Mesenchymal stem cell (in vitro differentiated cells and primary cell): ENCODE data around the gene ERCC3.
"Not testable (repeated sequence)": the region's sequence is repeated elsewhere in the genome, so short reads cannot be mapped to it uniquely, and the experiment has no call there.

ENCODE experiments used
- DNase-seq: peaks from one replicate; pipeline ENCODE4 v3.0.0-alpha.2; 2013
- H2AFZ ChIP-seq: one replicate; pipeline ENCODE4 v1.6.1; 2013; ENCODE audit warnings: low read depth, mild to moderate bottlenecking, control low read depth, inconsistent platforms, low read length, moderate library complexity
- H2AK5ac ChIP-seq: 2 replicates; pipeline ENCODE4 v1.6.1; 2013; ENCODE audit warnings: low read length, moderate library complexity, mild to moderate bottlenecking, inconsistent platforms; ENCODE audit not compliant: severe bottlenecking
- H2BK120ac ChIP-seq: one replicate; pipeline ENCODE4 v1.6.1; 2013; ENCODE audit warnings: low read depth, mild to moderate bottlenecking, inconsistent platforms, low read length, moderate library complexity
- H2BK12ac ChIP-seq, 2 experiments: one replicate each; pipeline ENCODE4 v1.6.1; 2013; ENCODE audit warnings: inconsistent platforms in 2 of 2, low read length in 2 of 2, mild to moderate bottlenecking in 2 of 2, moderate library complexity in 2 of 2, control low read depth in 1 of 2
- H2BK15ac ChIP-seq: one replicate; pipeline ENCODE4 v1.6.1; 2013; ENCODE audit warnings: mild to moderate bottlenecking, low read depth, inconsistent platforms; ENCODE audit not compliant: poor library complexity, severe bottlenecking
- H2BK5ac ChIP-seq: 2 replicates; pipeline ENCODE4 v1.6.1; 2013; ENCODE audit warnings: low read depth, mild to moderate bottlenecking, low read length, control low read depth, inconsistent platforms; ENCODE audit not compliant: poor library complexity, severe bottlenecking
- H3K14ac ChIP-seq, 2 experiments: one replicate each; pipeline ENCODE4 v1.6.1; 2013; ENCODE audit warnings: inconsistent platforms in 2 of 2, low read length in 2 of 2, control low read depth in 1 of 2, mild to moderate bottlenecking in 1 of 2, moderate library complexity in 1 of 2
- H3K18ac ChIP-seq, 2 experiments: one replicate each; pipeline ENCODE4 v1.6.1; 2013; ENCODE audit warnings: inconsistent platforms in 2 of 2, low read length in 2 of 2, control low read depth in 1 of 2, low read depth in 1 of 2, mild to moderate bottlenecking in 1 of 2
- H3K23ac ChIP-seq, 2 experiments: one replicate each; pipeline ENCODE4 v1.6.1; 2013; ENCODE audit warnings: inconsistent platforms in 2 of 2, low read length in 2 of 2, mild to moderate bottlenecking in 2 of 2, moderate library complexity in 2 of 2, control low read depth in 1 of 2
- H3K27ac ChIP-seq: 2 replicates; pipeline ENCODE4 v1.5.1; 2013; ENCODE audit warnings: mild to moderate bottlenecking, moderate library complexity, low read length, control low read depth, inconsistent platforms; ENCODE audit not compliant: poor library complexity, severe bottlenecking
- H3K27me3 ChIP-seq, 2 experiments: 2 replicates each; pipeline versions ENCODE4 v1.6.1 to v1.7.0; 2013; ENCODE audit warnings: low read length in 2 of 2, mild to moderate bottlenecking in 2 of 2, moderate library complexity in 2 of 2, control low read depth in 1 of 2, inconsistent platforms in 1 of 2; ENCODE audit not compliant: control insufficient read depth in 1 of 2, insufficient read depth in 1 of 2
- H3K36me3 ChIP-seq, 2 experiments: 2 replicates each; pipeline versions ENCODE4 v1.6.1 to v1.7.0; 2013; ENCODE audit warnings: low read length in 2 of 2, control low read depth in 1 of 2, inconsistent platforms in 1 of 2, low read depth in 1 of 2, mild to moderate bottlenecking in 1 of 2; ENCODE audit not compliant: insufficient read depth in 2 of 2, control insufficient read depth in 1 of 2
- H3K4ac ChIP-seq, 2 experiments: one replicate each; pipeline ENCODE4 v1.6.1; 2013; ENCODE audit warnings: inconsistent platforms in 2 of 2, low read length in 2 of 2, mild to moderate bottlenecking in 2 of 2, moderate library complexity in 2 of 2, control low read depth in 1 of 2, low read depth in 1 of 2
- H3K4me1 ChIP-seq: 2 replicates; pipeline ENCODE4 v1.6.1; 2013; ENCODE audit warnings: low read depth, low read length, control low read depth; ENCODE audit not compliant: control insufficient read depth, insufficient read depth
- H3K4me2 ChIP-seq: 2 replicates; pipeline ENCODE4 v1.6.1; 2013; ENCODE audit warnings: low read length, mild to moderate bottlenecking, inconsistent platforms; ENCODE audit not compliant: poor library complexity, severe bottlenecking
- H3K4me3 ChIP-seq, 2 experiments: 2 replicates each; pipeline versions ENCODE4 v1.5.1 to v1.7.0; 2013; ENCODE audit warnings: low read length in 2 of 2, mild to moderate bottlenecking in 2 of 2, control low read depth in 1 of 2, low read depth in 1 of 2; ENCODE audit not compliant: insufficient read depth in 1 of 2
- H3K79me1 ChIP-seq: replicated peaks from 2 replicates; pipeline ENCODE4 v1.6.1; 2013; ENCODE audit warnings: mild to moderate bottlenecking, control low read depth, low read length, inconsistent platforms; ENCODE audit not compliant: poor library complexity, severe bottlenecking
- H3K9ac ChIP-seq: 2 replicates; pipeline ENCODE4 v1.7.0; 2013; ENCODE audit warnings: mild to moderate bottlenecking, low read length, moderate library complexity
- H3K9me3 ChIP-seq: 2 replicates; pipeline ENCODE4 v1.7.0; 2013; ENCODE audit warnings: mild to moderate bottlenecking, low read length; ENCODE audit not compliant: control insufficient read depth
- H4K8ac ChIP-seq: one replicate; pipeline ENCODE4 v1.6.1; 2013; ENCODE audit warnings: inconsistent platforms, mild to moderate bottlenecking, low read length, moderate library complexity
- H4K91ac ChIP-seq: one replicate; pipeline ENCODE4 v1.6.1; 2013; ENCODE audit warnings: mild to moderate bottlenecking, low read length, inconsistent platforms
- WGBS: methylation state at CpG from one replicate; pipeline ENCODE4 v1.1.7; 2013; ENCODE audit warnings: mixed read lengths; 5-methylcytosine and 5-hydroxymethylcytosine counted together

The ERCC3 gene

DNA sequence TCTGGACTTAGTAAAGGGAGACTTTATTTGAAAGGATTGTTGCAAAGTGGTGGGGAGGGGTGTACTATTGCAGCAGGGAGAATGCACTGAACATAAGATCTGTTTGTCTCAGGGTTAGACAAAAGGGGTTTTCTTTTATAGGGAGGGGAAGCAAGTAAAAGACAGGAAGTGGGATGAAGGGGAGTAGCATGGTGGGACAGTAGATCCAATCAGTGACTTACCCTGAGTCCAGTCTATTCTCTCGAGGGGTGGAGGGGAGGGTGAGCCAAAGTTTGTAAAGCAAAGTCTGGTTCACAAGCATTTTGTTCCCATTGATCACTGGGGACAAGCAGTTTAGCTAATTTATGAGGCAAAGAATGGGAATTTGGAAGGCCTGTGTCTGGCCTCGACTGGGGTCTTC is 38.8 kb downstream of the ERCC3 start:
- Histone ChIP-seq H3K27ac (no peak overlapping the region), H3K18ac (no peak overlapping the region), H3K36me3 (peaks cover 35 to 45% of the 10 kb centered on the region in 2 experiments), H2AFZ (no peak overlapping the region), H3K4me2 (no peak overlapping the region), H4K91ac (no peak overlapping the region), H3K4ac (no peak overlapping the region), H3K4me3 (no peak overlapping the region), H3K4me1 (no peaks in the 10 kb centered on the region), H3K9me3 (no peaks in the 10 kb centered on the region), H2BK120ac (no peak overlapping the region), H4K8ac (no peak overlapping the region), H3K27me3 (no peaks in the 10 kb centered on the region), H3K23ac (no peak overlapping the region), H3K79me1 (peaks cover 1% of the 10 kb centered on the region), H2AK5ac (no peak overlapping the region), H2BK5ac (no peak overlapping the region), H3K14ac (no peak overlapping the region), H2BK15ac (no peak overlapping the region), H2BK12ac (no peak overlapping the region), H3K9ac (no peak overlapping the region)
- 75% methylated on average over 2 of the region's 2 CpGs for WGBS
- DNase-seq = no peak

DNA sequence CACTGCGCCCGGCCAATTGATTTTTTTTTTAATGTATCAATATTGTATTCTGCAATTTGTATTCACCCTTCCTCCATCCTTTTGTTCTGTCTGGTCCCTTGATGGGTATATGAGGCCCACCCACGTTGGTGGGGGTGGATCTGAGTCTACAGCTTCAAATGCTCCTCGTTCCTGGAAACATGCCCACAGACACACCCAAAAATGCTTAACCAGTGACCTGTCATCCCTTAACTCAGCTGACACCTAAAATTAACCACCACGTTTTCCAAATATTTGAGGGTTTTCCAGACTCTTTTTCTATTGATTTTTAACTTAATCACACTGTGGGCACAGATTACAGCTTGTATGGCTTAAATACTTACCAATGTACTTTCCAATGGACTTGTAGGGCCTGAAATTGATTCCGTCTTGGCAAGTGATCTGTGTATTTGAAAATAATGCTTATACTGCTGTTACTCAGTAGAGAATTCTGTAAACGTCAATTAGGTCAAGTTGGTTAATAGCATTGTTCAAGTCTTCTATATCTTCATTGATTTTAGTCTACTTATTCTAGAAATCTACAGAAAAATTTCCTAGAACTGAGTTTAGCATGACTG is 39.5 kb downstream of the ERCC3 start:
- Histone ChIP-seq H3K79me1 (no peaks in the 10 kb centered on the region), H2BK5ac (no peak overlapping the region), H4K8ac (no peak overlapping the region), H3K23ac (no peak overlapping the region), H3K14ac (no peak overlapping the region), H3K9ac (no peak overlapping the region), H3K18ac (no peak overlapping the region), H2BK15ac (no peak overlapping the region), H2AK5ac (no peak overlapping the region), H3K27ac (no peak overlapping the region), H2AFZ (no peak overlapping the region), H3K9me3 (no peaks in the 10 kb centered on the region), H2BK12ac (no peak overlapping the region), H3K4ac (no peak overlapping the region), H3K27me3 (no peaks in the 10 kb centered on the region), H3K36me3 (peaks cover 30 to 38% of the 10 kb centered on the region in 2 experiments), H3K4me2 (no peak overlapping the region), H3K4me1 (no peaks in the 10 kb centered on the region), H2BK120ac (no peak overlapping the region), H3K4me3 (no peak overlapping the region), H4K91ac (no peak overlapping the region)
- WGBS = 64% methylated on average over 4 of the region's 7 CpGs
- no peak for DNase-seq

DNA sequence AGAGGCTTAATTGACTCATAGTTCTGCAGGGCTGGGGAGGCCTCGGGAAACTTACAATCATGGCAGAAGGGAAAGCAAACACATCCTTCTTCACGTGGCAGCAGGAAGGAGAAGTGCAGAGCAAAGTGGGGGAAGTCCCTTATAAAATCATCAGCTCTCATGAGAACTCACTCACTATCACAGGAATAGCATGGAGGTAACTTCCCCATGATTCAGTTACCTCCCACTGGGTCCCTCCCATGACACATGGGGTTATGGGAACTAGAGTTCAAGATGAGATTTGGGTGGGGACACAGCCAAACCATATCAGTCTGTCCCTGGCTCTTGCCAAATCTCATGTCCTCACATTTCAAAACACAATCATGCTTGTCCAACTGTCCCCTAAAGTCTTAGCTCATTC is 52.8 kb downstream of the ERCC3 start:
- H2BK15ac ChIP-seq, H3K4me1 ChIP-seq, H3K4me2 ChIP-seq, H4K8ac ChIP-seq, H3K27me3 ChIP-seq, DNase-seq, H3K9me3 ChIP-seq, H2BK12ac ChIP-seq, H2BK5ac ChIP-seq, H3K36me3 ChIP-seq, H3K4me3 ChIP-seq, H4K91ac ChIP-seq, H2AK5ac ChIP-seq, H3K14ac ChIP-seq, H3K4ac ChIP-seq, H3K9ac ChIP-seq, H3K27ac ChIP-seq, H2BK120ac ChIP-seq, H3K79me1 ChIP-seq, H3K23ac ChIP-seq, H2AFZ ChIP-seq, H3K18ac ChIP-seq: not testable (repeated sequence)
- WGBS = 90% methylated on average over 1 of the region's 2 CpGs

DNA sequence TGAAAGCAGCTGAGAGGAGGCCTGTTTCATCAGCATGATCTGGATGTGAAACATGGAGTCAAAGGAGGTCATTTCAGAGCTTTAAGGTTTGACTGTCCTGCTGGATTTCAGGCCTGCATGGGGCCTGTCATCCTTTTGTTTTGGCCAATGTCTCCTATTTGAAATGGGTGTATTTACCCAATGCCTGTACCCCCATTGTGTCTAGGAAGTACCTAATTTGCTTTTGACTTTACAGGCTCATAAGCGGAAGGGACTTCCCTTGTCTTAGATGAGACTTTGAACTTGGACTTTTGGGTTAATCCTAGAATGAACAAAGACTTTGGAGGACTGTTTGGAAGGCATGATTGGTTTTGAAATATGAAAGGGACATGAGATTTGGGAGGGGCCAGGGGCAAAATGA is 54.5 kb downstream of the ERCC3 start:
- Histone ChIP-seq H3K4me2 (no peak overlapping the region), H4K8ac (no peak overlapping the region), H3K36me3 (no peaks in the 10 kb centered on the region), H2BK120ac (no peak overlapping the region), H3K4me3 (no peak overlapping the region), H2BK12ac (no peak overlapping the region), H2BK5ac (no peak overlapping the region), H3K18ac (no peak overlapping the region), H2BK15ac (no peak overlapping the region), H3K4ac (no peak overlapping the region), H3K23ac (no peak overlapping the region), H2AFZ (no peak overlapping the region), H3K9me3 (peaks cover 4% of the 10 kb centered on the region), H3K27me3 (no peaks in the 10 kb centered on the region), H3K14ac (no peak overlapping the region), H3K4me1 (no peaks in the 10 kb centered on the region), H2AK5ac (no peak overlapping the region), H4K91ac (no peak overlapping the region), H3K79me1 (no peaks in the 10 kb centered on the region), H3K27ac (no peak overlapping the region), H3K9ac (no peak overlapping the region)
- 100% methylated on average over 1 of the region's 1 CpG for WGBS
- DNase-seq = no peak
